GM12873 (cell line): ENCODE data around the gene USP35.

Experiments used
- CTCF ChIP-seq: IDR thresholded peaks from 2 replicates; pipeline ENCODE4 v1.5.1; 2012; ENCODE audit warnings: low read depth, mild to moderate bottlenecking, moderate library complexity, low read length, control low read depth; ENCODE audit not compliant: insufficient read depth; ENCODE audit errors: missing control alignments

The USP35 gene

GRCh38 chr11:78220218-78221157 is 31.8 kb downstream of the USP35 start:
- no peak for TF ChIP-seq CTCF

GRCh38 chr11:78221396-78222315 is 32.9 kb downstream of the USP35 start:
- no peak for TF ChIP-seq CTCF

GRCh38 chr11:78223320-78223954 is 34.7 kb downstream of the USP35 start:
- TF ChIP-seq CTCF, result no peak

- TF ChIP-seq CTCF, result no peak
These were observed 35.8 kb downstream of the USP35 start for GRCh38 chr11:78224506-78224905.

GRCh38 chr11:78224906-78225420 is 36.2 kb downstream of the USP35 start:
- TF ChIP-seq CTCF, result no peak

- no peak for TF ChIP-seq CTCF
These were observed 38.3 kb downstream of the USP35 start for GRCh38 chr11:78226684-78227680.
